Measurements from ENCODE around the gene VWA1.
A peak's percentile ranks its signal among the peaks of the same experiment; 100 is the strongest.

Gene VWA1

DNA sequence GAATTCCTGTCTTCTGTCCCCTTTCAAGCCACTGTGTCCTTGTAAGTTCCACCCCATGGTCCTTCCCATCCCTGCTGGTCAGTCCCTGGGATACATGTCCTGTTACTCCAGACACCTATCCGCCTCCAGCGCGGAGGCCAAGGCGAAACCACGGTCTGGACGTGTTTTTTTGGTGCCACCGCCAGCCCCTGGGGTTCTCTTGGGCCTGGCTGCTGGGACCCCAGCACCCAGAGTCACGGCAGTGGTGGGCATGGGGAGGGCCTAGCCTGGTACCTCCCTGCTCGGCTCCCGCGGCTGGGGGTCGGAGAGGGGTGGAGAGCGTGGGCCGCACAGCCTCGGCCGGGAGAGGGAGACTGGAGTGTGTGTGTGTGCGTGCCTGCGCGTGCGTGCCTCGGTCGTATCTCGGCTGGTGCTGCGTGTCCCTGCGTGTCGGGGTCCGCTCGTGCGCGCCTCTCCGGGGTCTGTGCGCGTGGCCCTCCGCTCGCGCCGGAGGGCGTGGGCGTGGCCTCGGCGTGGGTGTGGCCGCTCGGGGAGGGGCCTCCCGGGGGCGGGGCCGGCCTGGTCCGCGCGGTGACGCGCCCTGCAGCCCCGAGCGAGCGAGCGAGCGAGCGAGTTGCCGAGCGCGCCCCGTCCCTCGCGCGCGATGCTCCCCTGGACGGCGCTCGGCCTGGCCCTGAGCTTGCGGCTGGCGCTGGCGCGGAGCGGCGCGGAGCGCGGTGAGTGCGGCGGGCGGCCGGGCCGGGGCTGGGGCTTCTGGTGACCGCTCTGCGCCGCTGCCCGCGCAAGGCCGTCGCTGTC is at the start of gene VWA1:
Gene VWA1, plus strand, starts transcription at position 585 of the 798 bp plus-strand sequence. Its CDS starts 59 bp downstream, at position 644.
- H3K4me1 ChIP-seq (ENCODE audit: control insufficient read depth, insufficient read depth, low read length) = peaks cover 23% of the 10 kb centered on the region
- H3K9me3 ChIP-seq (ENCODE audit: control insufficient read depth, low read length) = no peaks in the 10 kb centered on the region
- no peak within 1 kb of the TSS for H3K9ac ChIP-seq (ENCODE audit: low read length)
- H3K27me3 ChIP-seq (replicated peaks; ENCODE audit: control insufficient read depth, insufficient read depth, low read length) = no peaks in the 10 kb centered on the region
- peak; percentile 83 for DNase-seq (ENCODE audit: low read depth)
- no peaks in the 10 kb centered on the region for H3K36me3 ChIP-seq (ENCODE audit: control insufficient read depth, insufficient read depth, low read length, severe bottlenecking)
- peak within 1 kb of the TSS; percentile 59 for H3K4me3 ChIP-seq (ENCODE audit: low read length)

GRCh38 chr1:1385931-1386330 is 49.6 kb upstream of the VWA1 start:
- H3K9me3 ChIP-seq (ENCODE audit: control insufficient read depth, low read length) = no peaks in the 10 kb centered on the region
- H3K4me3 ChIP-seq (ENCODE audit: low read length) = no peak overlapping the region
- H3K9ac ChIP-seq (ENCODE audit: low read length) = no peak overlapping the region
- peaks cover 3% of the 10 kb centered on the region for H3K4me1 ChIP-seq (ENCODE audit: control insufficient read depth, insufficient read depth, low read length)
- H3K36me3 ChIP-seq (ENCODE audit: control insufficient read depth, insufficient read depth, low read length, severe bottlenecking) = peaks cover 59% of the 10 kb centered on the region
- no peak for DNase-seq (ENCODE audit: low read depth)
- H3K27me3 ChIP-seq (replicated peaks; ENCODE audit: control insufficient read depth, insufficient read depth, low read length) = no peaks in the 10 kb centered on the region

DNA sequence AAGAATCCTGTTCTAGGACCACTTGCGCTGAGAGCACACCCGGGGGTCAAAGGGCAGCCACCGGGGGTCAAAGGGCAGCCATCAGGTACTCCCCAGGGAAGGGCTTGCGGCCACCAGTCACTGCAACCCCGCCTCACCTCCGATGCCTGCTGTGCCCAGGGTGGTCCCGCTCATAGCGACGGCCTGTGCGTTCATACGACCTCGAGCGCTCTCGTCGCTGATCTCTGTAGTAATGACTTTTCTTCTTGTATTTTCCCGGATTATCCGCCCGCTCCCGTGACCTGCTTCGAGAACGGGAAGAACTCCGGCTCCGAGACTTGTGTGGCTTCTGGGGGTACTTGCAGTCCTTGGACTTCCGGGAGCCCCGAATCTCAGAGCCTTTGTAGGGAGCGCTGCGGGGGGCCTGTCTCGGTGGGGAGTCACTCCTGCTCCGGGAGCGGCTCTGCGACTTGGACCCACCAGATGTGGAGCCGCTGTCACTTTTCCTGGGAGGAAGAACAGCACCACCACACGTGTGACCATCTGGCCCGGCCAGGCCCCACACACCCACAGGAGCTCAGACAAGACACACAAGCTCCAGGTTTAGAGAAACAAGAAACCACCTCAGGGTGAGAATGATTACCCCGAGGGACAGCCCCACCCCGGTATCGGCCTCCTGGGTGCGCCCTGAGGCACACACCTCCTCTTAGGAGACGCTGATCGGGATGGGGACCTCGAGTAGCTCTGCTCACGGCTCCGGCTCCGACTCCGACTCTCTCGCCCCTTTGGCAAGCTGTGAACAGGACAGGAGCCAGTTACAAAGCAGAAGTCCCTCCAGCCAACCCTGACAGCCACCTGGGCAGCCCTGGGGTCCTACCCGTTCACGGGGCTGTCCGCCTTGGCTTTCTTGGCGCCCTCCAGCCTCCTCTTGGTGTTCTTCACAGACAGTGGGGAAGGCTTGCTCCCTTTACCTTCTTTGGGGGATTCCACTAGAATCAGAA is 48.1 kb upstream of the VWA1 start:
- no peak for DNase-seq (ENCODE audit: low read depth)
- peaks cover 74% of the 10 kb centered on the region for H3K36me3 ChIP-seq (ENCODE audit: control insufficient read depth, insufficient read depth, low read length, severe bottlenecking)

DNA sequence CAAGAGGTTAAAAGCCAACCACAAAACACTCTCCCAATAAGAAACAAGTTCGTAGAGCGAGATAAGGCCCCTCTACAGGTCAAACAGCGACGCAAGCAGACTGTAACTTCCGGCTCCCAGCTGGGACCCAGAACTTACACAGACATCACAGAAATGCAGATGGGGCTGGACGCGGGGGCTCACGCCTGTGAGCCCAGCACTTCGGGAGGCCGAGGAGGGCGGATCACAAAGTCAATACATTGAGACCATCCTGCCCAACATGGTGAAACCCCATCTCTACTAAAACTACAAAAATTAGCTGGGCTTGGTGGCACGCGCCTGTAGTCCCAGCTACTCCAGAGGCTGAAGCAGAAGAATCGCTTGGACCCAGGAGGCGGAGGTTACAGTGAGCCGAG is 47.4 kb upstream of the VWA1 start:
- Histone ChIP-seq H3K4me3 (ENCODE audit: low read length) (no peak overlapping the region), H3K27me3 (replicated peaks; ENCODE audit: control insufficient read depth, insufficient read depth, low read length) (no peaks in the 10 kb centered on the region), H3K9ac (ENCODE audit: low read length) (no peak overlapping the region), H3K36me3 (ENCODE audit: control insufficient read depth, insufficient read depth, low read length, severe bottlenecking) (peaks cover 81% of the 10 kb centered on the region), H3K4me1 (ENCODE audit: control insufficient read depth, insufficient read depth, low read length) (peaks cover 3% of the 10 kb centered on the region), H3K9me3 (ENCODE audit: control insufficient read depth, low read length) (no peaks in the 10 kb centered on the region)
- no peak for DNase-seq (ENCODE audit: low read depth)

More for the DNA sequence above, 48.1 kb upstream of the VWA1 start:
- Histone ChIP-seq H3K27me3 (replicated peaks; ENCODE audit: control insufficient read depth, insufficient read depth, low read length) (no peaks in the 10 kb centered on the region), H3K9ac (ENCODE audit: low read length) (no peak overlapping the region), H3K9me3 (ENCODE audit: control insufficient read depth, low read length) (no peaks in the 10 kb centered on the region), H3K4me1 (ENCODE audit: control insufficient read depth, insufficient read depth, low read length) (peaks cover 3% of the 10 kb centered on the region), H3K4me3 (ENCODE audit: low read length) (no peak overlapping the region)

GRCh38 chr1:1390675-1391074 is 44.8 kb upstream of the VWA1 start:
- H3K36me3 ChIP-seq (ENCODE audit: control insufficient read depth, insufficient read depth, low read length, severe bottlenecking) = peaks cover 99% of the 10 kb centered on the region
- peaks cover 3% of the 10 kb centered on the region for H3K4me1 ChIP-seq (ENCODE audit: control insufficient read depth, insufficient read depth, low read length)
- no peak for DNase-seq (ENCODE audit: low read depth)
- H3K4me3 ChIP-seq (ENCODE audit: low read length) = no peak overlapping the region
- no peaks in the 10 kb centered on the region for H3K27me3 ChIP-seq (replicated peaks; ENCODE audit: control insufficient read depth, insufficient read depth, low read length)
- H3K9me3 ChIP-seq (ENCODE audit: control insufficient read depth, low read length) = no peaks in the 10 kb centered on the region
- no peak overlapping the region for H3K9ac ChIP-seq (ENCODE audit: low read length)

DNA sequence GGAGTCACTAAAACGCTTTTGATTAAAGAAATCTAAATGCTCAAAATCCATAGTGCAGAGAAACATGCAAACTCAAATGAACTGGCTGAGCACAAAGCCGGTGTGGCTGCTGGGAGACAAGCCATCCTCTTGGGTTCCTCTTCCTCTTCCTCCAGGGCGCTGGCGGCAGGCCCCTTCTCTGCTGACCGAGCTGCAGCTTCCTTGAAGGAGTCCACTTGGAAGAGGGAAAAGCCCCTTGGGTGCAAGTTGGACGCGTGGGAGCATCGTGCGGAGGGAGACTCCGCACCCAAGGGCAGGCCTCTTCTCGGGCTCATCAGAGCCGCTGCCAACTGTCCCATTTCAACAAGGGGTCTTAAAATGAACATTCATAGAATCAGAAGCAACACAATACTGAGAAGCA is 44.3 kb upstream of the VWA1 start:
- H3K9me3 ChIP-seq (ENCODE audit: control insufficient read depth, low read length) = no peaks in the 10 kb centered on the region
- H3K9ac ChIP-seq (ENCODE audit: low read length) = no peak overlapping the region
- H3K4me3 ChIP-seq (ENCODE audit: low read length) = no peak overlapping the region
- H3K36me3 ChIP-seq (ENCODE audit: control insufficient read depth, insufficient read depth, low read length, severe bottlenecking) = peaks cover 95% of the 10 kb centered on the region
- peaks cover 3% of the 10 kb centered on the region for H3K4me1 ChIP-seq (ENCODE audit: control insufficient read depth, insufficient read depth, low read length)
- H3K27me3 ChIP-seq (replicated peaks; ENCODE audit: control insufficient read depth, insufficient read depth, low read length) = no peaks in the 10 kb centered on the region
- DNase-seq (ENCODE audit: low read depth) = no peak

DNA sequence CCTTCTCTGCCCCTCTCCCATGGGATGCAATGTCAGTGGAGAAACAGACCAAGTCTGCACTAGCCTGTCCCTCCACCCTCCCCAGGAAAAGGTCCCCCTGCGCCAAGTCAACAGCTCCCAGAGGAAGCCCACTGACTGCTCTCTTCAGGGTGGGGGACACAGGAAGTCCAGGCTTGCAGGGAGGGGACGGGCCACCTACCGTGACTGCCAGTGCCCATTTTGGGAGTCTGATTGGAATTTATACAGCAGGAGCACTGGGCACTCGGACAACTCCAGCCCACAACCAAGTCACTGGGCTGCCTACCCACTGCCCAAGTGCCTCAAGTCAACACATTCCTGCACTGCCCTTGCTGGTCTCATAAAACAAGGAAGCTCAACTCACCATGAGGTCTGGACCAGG is 42.5 kb upstream of the VWA1 start:
- H3K4me3 ChIP-seq (ENCODE audit: low read length) = no peak overlapping the region
- DNase-seq (ENCODE audit: low read depth) = no peak
- H3K27me3 ChIP-seq (replicated peaks; ENCODE audit: control insufficient read depth, insufficient read depth, low read length) = no peaks in the 10 kb centered on the region
- H3K4me1 ChIP-seq (ENCODE audit: control insufficient read depth, insufficient read depth, low read length) = peaks cover 14% of the 10 kb centered on the region
- H3K9me3 ChIP-seq (ENCODE audit: control insufficient read depth, low read length) = no peaks in the 10 kb centered on the region
- H3K9ac ChIP-seq (ENCODE audit: low read length) = peak overlapping the region; percentile 14
- peaks cover 89% of the 10 kb centered on the region for H3K36me3 ChIP-seq (ENCODE audit: control insufficient read depth, insufficient read depth, low read length, severe bottlenecking)

DNA sequence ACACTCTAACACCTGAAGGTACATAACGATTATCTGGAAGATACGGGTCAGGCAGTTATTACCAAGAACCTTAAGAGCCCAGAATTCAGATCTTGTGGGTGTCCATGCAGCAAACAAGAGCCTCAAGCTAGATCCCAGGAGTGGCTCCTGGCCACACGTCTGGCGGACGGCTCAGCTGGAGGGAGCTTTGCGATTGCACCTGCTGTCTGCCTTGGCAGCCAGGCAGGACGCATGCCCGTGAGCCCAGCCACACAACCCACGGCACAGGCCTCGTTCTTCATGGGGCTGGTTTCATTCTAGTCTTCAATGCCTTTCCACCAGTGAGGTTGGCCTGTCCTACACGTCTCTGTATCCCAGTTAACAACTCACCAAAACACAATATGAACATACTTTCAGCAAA is 42.1 kb upstream of the VWA1 start:
- DNase-seq (ENCODE audit: low read depth) = no peak
- Histone ChIP-seq H3K9me3 (ENCODE audit: control insufficient read depth, low read length) (no peaks in the 10 kb centered on the region), H3K4me1 (ENCODE audit: control insufficient read depth, insufficient read depth, low read length) (peaks cover 16% of the 10 kb centered on the region), H3K36me3 (ENCODE audit: control insufficient read depth, insufficient read depth, low read length, severe bottlenecking) (peaks cover 85% of the 10 kb centered on the region), H3K9ac (ENCODE audit: low read length) (peak overlapping the region; percentile 14), H3K4me3 (ENCODE audit: low read length) (no peak overlapping the region), H3K27me3 (replicated peaks; ENCODE audit: control insufficient read depth, insufficient read depth, low read length) (no peaks in the 10 kb centered on the region)

GRCh38 chr1:1394116-1394515 is 41.4 kb upstream of the VWA1 start:
- peaks cover 16% of the 10 kb centered on the region for H3K4me1 ChIP-seq (ENCODE audit: control insufficient read depth, insufficient read depth, low read length)
- H3K9me3 ChIP-seq (ENCODE audit: control insufficient read depth, low read length) = no peaks in the 10 kb centered on the region
- no peak overlapping the region for H3K4me3 ChIP-seq (ENCODE audit: low read length)
- H3K36me3 ChIP-seq (ENCODE audit: control insufficient read depth, insufficient read depth, low read length, severe bottlenecking) = peaks cover 79% of the 10 kb centered on the region
- DNase-seq (ENCODE audit: low read depth) = no peak
- H3K27me3 ChIP-seq (replicated peaks; ENCODE audit: control insufficient read depth, insufficient read depth, low read length) = no peaks in the 10 kb centered on the region
- H3K9ac ChIP-seq (ENCODE audit: low read length) = no peak overlapping the region

GRCh38 chr1:1395166-1395565 is 40.3 kb upstream of the VWA1 start:
- DNase-seq (ENCODE audit: low read depth) = no peak
- no peak overlapping the region for H3K9ac ChIP-seq (ENCODE audit: low read length)
- no peak overlapping the region for H3K4me3 ChIP-seq (ENCODE audit: low read length)
- H3K4me1 ChIP-seq (ENCODE audit: control insufficient read depth, insufficient read depth, low read length) = peaks cover 18% of the 10 kb centered on the region
- H3K36me3 ChIP-seq (ENCODE audit: control insufficient read depth, insufficient read depth, low read length, severe bottlenecking) = peaks cover 69% of the 10 kb centered on the region
- H3K27me3 ChIP-seq (replicated peaks; ENCODE audit: control insufficient read depth, insufficient read depth, low read length) = no peaks in the 10 kb centered on the region
- no peaks in the 10 kb centered on the region for H3K9me3 ChIP-seq (ENCODE audit: control insufficient read depth, low read length)

DNA sequence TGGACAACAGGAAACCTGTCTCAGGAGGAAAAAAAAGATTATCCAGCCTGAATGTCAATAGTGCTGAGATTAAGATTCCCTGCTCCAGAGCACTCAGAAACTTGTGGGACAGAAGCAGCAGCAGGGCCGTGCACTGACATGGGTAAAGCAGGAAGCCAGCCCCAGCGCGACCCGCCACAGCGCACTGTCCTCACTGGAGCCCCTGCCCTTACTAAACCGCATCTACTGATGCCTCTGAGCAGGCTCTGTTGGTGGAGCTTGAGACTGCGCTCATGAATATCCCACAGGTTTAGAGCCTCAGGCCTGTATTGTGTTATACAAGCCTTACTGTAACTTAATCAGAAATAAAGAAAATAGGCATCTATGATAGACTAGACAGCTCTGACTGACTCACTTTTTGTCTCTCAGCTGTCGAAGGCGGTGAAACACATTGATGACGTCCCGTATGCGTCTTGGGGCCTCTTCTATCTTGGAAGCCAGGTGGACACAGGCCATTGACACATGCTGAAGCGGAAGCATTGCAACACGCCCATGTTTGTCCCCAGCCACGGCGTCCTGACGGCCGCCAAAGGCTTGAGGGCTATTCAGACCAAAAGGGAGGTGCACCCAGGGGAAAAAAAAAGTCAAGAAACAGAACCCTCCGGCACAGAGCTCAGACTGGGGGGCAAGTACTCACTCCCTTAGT is 37.5 kb upstream of the VWA1 start:
- Histone ChIP-seq H3K9ac (ENCODE audit: low read length) (peak overlapping the region; percentile 93), H3K27me3 (replicated peaks; ENCODE audit: control insufficient read depth, insufficient read depth, low read length) (no peaks in the 10 kb centered on the region), H3K4me1 (ENCODE audit: control insufficient read depth, insufficient read depth, low read length) (peaks cover 29% of the 10 kb centered on the region), H3K4me3 (ENCODE audit: low read length) (peak overlapping the region; percentile 91), H3K36me3 (ENCODE audit: control insufficient read depth, insufficient read depth, low read length, severe bottlenecking) (peaks cover 64% of the 10 kb centered on the region), H3K9me3 (ENCODE audit: control insufficient read depth, low read length) (no peaks in the 10 kb centered on the region)
- DNase-seq (ENCODE audit: low read depth) = peak; percentile 22
